Erythroblast (primary cell): Measurements from ENCODE around the gene KLRC2.

Source experiments
- GATA1 ChIP-seq: IDR thresholded peaks from 2 replicates; pipeline ENCODE4 v1.6.1; 2011; ENCODE audit warnings: low read depth, mild to moderate bottlenecking, control low read depth, low read length, moderate library complexity
- POLR2A ChIP-seq: IDR thresholded peaks from 2 replicates; pipeline ENCODE4 v1.6.1; 2011; ENCODE audit warnings: mild to moderate bottlenecking, low read length

- TF ChIP-seq POLR2A, result no peak
- TF ChIP-seq GATA1, result no peak
Observed at GRCh38 chr12:10389904-10390303, 45.9 kb downstream of the KLRC2 start, which contains the start of gene KLRK1.
